Small intestine (tissue), 7 donors: ENCODE measurements around the gene MBTPS1. TPM values are rescaled to one million over a fixed set of nuclear protein-coding genes. Genes with fewer than 3 reads are reported as not detected.
A peak's percentile ranks its signal among the peaks of the same experiment; 100 is the strongest.

ENCODE experiments used
- DNase-seq, 2 donors: peaks; one replicate each; pipeline versions ENCODE4 v3.0.0 to v3.0.0-alpha.2; 2013
- FAIRE-seq: peaks from 2 replicates; lab custom pipeline; 2012; peaks lifted over from hg19 to GRCh38; lab: Jason Lieb, UNC
- H3K27ac ChIP-seq, 3 donors: one replicate each; pipeline ENCODE4 v1.5.1; 2013; ENCODE audit warnings: low read length in 2 of 3, mild to moderate bottlenecking in 2 of 3, control low read depth in 1 of 3, inconsistent platforms in 1 of 3, low read depth in 1 of 3, moderate library complexity in 1 of 3
- H3K27me3 ChIP-seq, 3 donors: one replicate each; pipeline ENCODE4 v1.6.1; 2013; ENCODE audit warnings: low read length in 3 of 3, inconsistent platforms in 1 of 3; ENCODE audit not compliant: control insufficient read depth in 3 of 3, insufficient read depth in 3 of 3
- H3K36me3 ChIP-seq, 3 donors: one replicate each; pipeline ENCODE4 v1.6.1; 2013; ENCODE audit warnings: low read length in 3 of 3, inconsistent platforms in 1 of 3, low read depth in 1 of 3, mild to moderate bottlenecking in 1 of 3, moderate library complexity in 1 of 3; ENCODE audit not compliant: control insufficient read depth in 3 of 3, insufficient read depth in 2 of 3
- H3K4me1 ChIP-seq, 3 donors: one replicate each; pipeline ENCODE4 v1.6.1; 2013; ENCODE audit warnings: low read length in 2 of 3, inconsistent platforms in 1 of 3, low read depth in 1 of 3, mild to moderate bottlenecking in 1 of 3, moderate library complexity in 1 of 3; ENCODE audit not compliant: control insufficient read depth in 3 of 3, insufficient read depth in 2 of 3
- H3K4me3 ChIP-seq, 3 donors: one replicate each; pipeline ENCODE4 v1.5.1; 2013; ENCODE audit warnings: low read length in 3 of 3, control low read depth in 1 of 3, inconsistent platforms in 1 of 3, low read depth in 1 of 3, mild to moderate bottlenecking in 1 of 3, moderate library complexity in 1 of 3
- H3K9me3 ChIP-seq, 2 donors: one replicate each; pipeline ENCODE4 v1.6.1; 2013; ENCODE audit warnings: low read depth in 1 of 2, low read length in 1 of 2; ENCODE audit not compliant: control insufficient read depth in 2 of 2, insufficient read depth in 1 of 2
- WGBS, 3 donors: extraction: QIAGEN DNeasy Blood & Tissue Kit; methylation state at CpG; one replicate each; pipeline ENCODE4 v1.1.7; 2013; 5-methylcytosine and 5-hydroxymethylcytosine counted together
- polyA plus RNA-seq, 4 donors: library from polyadenylated mRNA; stranded (reverse) in 3 of 4; unstranded in 1 of 4; fragments of 200-250 nt in 3 of 4; fragments of 120-200 nt in 1 of 4; gene quantifications; one replicate each; pipeline versions ENCODE4 v1.2.1 to v1.2.3, GENCODE V29; 2013
- donor health status: healthy with polysubstance abuse.
- donor health status: control.
- donor health status: control.
- donor health status: Bipolar disorder and iron deficiency.
- donor health status: healthy.

Gene MBTPS1
- polyA plus RNA-seq, 4 donors: 24.0 to 69.0 (median 35.7) TPM

DNA sequence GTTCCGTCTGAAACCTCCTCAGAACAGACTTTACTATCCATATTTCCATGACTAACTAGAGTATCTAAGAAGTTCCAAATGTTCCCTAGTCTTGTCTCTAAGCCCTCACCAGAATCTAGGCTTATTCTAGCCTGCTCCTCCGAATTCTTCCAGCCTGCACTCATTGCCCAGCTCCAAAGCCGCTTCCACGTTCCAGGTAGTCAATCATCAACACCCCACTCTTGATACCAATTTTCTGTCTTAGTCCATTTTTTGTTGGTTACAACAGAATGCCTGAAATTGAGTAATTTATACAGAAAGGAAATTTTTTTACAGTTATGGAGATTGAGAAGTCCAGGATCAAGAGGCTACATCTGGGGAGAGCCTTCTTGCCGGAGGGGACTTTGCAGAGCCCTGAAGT, 95.3 kb downstream of the MBTPS1 start:
- 76 to 93% (median 89%) methylated on average over 5 of the region's 5 CpGs for WGBS, 3 donors
- Histone ChIP-seq H3K27me3 (no peaks in the 10 kb centered on the region), H3K4me1 (peaks cover 0 to 7% (median 0%) of the 10 kb centered on the region in 3 donors), H3K36me3 (no peaks in the 10 kb centered on the region), H3K9me3 (peaks cover 0 to 24% of the 10 kb centered on the region in 2 donors), H3K27ac (no peak overlapping the region), H3K4me3 (no peak overlapping the region)
- DNase-seq: no peak
- FAIRE-seq: no peak

DNA sequence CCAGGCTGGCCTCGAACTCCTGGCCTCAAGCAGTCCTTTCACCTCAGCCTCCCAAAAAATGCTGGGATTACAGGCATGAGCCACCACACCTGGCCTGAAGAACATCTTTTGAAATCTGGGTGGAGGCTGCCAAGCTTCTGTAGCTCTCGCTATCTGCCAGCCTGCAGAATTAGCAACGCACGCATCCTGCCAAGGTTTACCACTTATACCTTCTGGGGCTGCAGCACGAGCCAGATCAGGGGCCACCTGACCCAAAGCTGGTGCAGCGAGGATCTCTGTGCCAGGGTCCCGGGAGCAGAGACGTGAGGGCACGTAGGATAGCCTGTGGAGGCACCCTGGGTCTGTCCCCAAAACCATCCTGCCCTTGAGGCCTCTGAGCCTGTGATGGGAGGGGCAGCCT, 96.4 kb downstream of the MBTPS1 start:
- 87 to 92% (median 88%) methylated on average over 9 of the region's 9 CpGs for WGBS, 3 donors
- Histone ChIP-seq H3K36me3 (no peaks in the 10 kb centered on the region), H3K4me1 (peaks cover 0 to 7% (median 0%) of the 10 kb centered on the region in 3 donors), H3K27ac (no peak overlapping the region), H3K4me3 (no peak overlapping the region), H3K27me3 (no peaks in the 10 kb centered on the region), H3K9me3 (peaks cover 0 to 24% of the 10 kb centered on the region in 2 donors)
- DNase-seq (no peak), FAIRE-seq (no peak)

GRCh38 chr16:84018710-84019109, 98.0 kb downstream of the MBTPS1 start:
- Histone ChIP-seq H3K36me3 (no peaks in the 10 kb centered on the region), H3K9me3 (peaks cover 0 to 26% of the 10 kb centered on the region in 2 donors), H3K4me3 (no peak overlapping the region), H3K4me1 (peaks cover 0 to 3% (median 0%) of the 10 kb centered on the region in 3 donors), H3K27ac (no peak overlapping the region), H3K27me3 (peaks cover 0 to 3% (median 0%) of the 10 kb centered on the region in 3 donors)
- FAIRE-seq (no peak), DNase-seq (no peak)
- 86 to 92% (median 91%) methylated on average over 4 of the region's 4 CpGs for WGBS, 3 donors

DNA sequence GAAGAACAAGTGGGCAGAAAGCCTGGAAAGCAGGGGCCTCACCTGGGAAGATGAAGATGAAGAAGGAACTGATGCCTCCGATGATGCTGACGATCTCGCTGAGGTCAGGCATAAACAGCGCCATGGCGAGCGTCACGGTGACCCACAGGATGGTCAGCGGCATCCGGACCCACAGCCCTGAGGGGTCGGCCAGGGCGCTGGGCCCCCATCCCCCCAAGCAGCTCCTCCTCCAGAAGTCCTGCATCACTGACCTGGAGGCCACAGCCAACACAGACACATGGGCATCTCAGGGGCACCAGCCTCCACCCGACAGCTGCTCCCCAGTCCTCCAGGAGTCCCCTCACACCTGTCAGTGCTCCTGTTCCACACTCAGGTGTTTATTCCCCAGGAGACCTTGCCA, 100.3 kb downstream of the MBTPS1 start:
- FAIRE-seq (no peak), DNase-seq (no peak)
- no peaks in the 10 kb centered on the region for H3K4me1 ChIP-seq
- WGBS, 3 donors: 93 to 96% (median 93%) methylated on average over 12 of the region's 12 CpGs
- H3K9me3 ChIP-seq: peaks cover 0 to 20% of the 10 kb centered on the region in 2 donors
- H3K4me3 ChIP-seq: no peak overlapping the region
- no peaks in the 10 kb centered on the region for H3K36me3 ChIP-seq
- no peak overlapping the region for H3K27ac ChIP-seq
- peaks cover 0 to 3% (median 0%) of the 10 kb centered on the region in 3 donors for H3K27me3 ChIP-seq

DNA sequence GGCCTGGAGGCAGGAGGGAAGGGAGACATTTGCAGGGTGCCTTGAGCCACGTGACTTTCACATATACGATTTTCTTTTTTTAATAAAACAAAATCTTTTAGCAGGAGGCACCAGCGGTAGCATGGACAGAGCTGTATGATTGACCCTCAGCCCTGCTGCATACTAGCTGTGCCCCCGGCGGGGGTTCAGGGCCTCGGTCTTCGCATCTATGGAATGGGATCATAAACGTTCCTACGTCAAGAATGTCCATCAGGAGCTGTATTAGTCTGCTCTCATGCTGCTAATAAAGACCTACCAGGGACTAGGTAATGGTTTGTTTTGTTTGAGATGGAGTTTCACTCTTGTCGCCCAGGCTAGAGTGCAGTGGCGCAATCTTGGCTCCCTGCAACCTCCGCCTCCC, 101.3 kb downstream of the MBTPS1 start:
- Histone ChIP-seq H3K27me3 (peaks cover 0 to 3% (median 0%) of the 10 kb centered on the region in 3 donors), H3K36me3 (no peaks in the 10 kb centered on the region), H3K9me3 (peaks cover 0 to 12% of the 10 kb centered on the region in 2 donors), H3K4me1 (no peaks in the 10 kb centered on the region), H3K27ac (no peak overlapping the region), H3K4me3 (no peak overlapping the region)
- DNase-seq (no peak), FAIRE-seq (no peak)
- 79 to 86% (median 81%) methylated on average over 12 of the region's 12 CpGs for WGBS, 3 donors

DNA sequence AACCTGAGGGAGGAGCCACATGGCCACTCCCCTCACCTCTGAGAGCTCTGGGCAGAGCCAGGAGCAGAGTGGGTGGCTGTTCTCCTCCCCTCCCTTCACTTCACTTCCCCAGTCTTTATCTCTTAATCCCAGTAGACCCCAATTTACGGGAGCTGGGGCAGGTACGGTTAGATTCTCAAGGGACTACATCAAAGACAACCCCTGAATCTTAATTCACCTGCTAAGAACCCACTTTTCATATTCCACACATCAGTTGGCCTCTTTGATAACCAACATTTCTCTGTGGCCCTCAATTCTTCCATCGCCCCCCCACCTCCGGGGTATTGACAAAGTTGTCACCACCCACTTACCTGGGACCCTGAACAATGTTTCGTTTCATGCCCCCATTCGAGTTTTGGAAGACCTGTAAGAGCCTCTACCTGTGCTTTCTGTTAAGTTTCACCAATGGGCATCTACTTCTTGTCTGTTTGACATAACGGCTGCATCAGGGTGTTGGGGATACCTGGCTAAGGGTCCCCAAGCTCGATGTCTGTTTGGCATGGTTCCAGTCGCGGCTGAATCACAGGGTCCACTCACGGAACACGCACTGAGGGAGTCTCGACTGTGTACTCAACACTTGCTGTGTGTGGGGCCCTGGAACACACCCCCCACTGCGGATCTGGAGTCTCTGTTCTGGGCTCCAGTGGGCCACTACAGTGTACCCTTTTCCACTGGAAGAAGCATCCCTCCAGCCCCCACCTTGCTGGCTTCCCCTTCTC, 102.0 kb downstream of the MBTPS1 start:
- Histone ChIP-seq H3K27ac (no peak overlapping the region), H3K9me3 (peaks cover 0 to 11% of the 10 kb centered on the region in 2 donors), H3K4me1 (no peaks in the 10 kb centered on the region), H3K27me3 (peaks cover 0 to 3% (median 0%) of the 10 kb centered on the region in 3 donors), H3K36me3 (no peaks in the 10 kb centered on the region), H3K4me3 (no peak overlapping the region)
- DNase-seq (no peak), FAIRE-seq (no peak)
- WGBS, 3 donors: 50 to 72% (median 56%) methylated on average over 14 of the region's 14 CpGs

DNA sequence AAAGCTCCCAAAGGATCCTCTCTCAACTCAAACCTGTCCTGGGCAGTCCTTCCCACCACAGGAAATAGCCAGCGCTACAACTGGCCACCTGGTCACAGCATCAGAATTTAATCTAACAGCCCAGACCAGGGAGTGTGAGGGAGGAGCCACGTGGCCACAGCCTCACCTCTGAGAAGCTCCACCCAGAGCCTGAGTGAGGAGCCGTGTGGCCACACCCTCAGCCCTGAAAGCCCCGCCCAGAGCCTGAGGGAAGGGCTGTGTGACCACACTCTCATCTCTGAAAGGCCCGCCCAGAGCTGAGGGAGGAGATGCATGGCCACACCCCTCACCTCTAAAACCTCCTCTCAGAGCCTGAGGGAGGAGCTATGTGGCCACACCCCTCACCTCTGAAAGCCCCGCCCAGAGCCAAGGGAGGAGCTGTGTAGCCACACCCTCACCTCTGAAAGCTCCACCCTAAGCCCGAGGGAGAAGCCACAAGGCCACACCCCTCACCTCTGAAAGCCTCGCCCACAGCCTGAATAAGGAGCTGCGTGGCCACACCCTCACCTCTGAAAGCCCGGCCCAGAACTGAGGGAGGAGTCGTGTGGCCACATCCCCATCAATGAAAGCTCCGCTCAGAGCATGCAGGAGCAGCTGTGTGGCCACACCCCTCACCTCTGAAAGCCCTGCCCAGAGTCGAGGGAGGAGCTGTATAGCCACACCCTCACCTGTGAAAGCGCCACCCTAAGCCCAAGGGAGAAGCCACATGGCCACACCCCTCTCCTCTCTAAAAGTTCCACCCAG, 102.8 kb downstream of the MBTPS1 start:
- H3K27ac ChIP-seq: no peak overlapping the region
- FAIRE-seq: no peak

DNA sequence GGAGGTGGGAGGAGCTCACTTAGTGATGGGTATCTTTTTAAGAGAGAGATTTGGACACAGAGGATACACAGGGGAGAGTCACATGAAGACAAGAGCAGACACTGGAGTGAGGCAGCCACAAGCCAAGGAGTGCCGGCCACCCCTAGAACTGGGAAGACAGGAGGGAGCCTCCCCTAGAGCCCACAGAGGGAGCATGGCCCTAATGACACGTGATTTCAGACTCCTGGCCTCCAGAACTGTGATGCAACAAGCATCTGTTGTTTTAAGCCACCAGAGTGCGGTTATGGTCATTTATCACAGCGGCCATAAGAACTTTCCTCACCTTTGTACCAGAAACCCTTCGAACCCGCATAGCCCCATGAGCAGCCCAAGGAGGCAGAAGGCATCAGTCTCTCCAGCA, 107.5 kb downstream of the MBTPS1 start:
- 69 to 89% (median 83%) methylated on average over 6 of the region's 6 CpGs for WGBS, 3 donors
- Histone ChIP-seq H3K36me3 (no peaks in the 10 kb centered on the region), H3K4me1 (no peaks in the 10 kb centered on the region), H3K4me3 (no peak overlapping the region), H3K9me3 (peaks cover 0 to 3% of the 10 kb centered on the region in 2 donors), H3K27ac (no peak overlapping the region), H3K27me3 (peaks cover 0 to 3% (median 1%) of the 10 kb centered on the region in 3 donors)
- FAIRE-seq (no peak), DNase-seq (no peak)

More for the DNA sequence above, 102.8 kb downstream of the MBTPS1 start:
- peak; percentile 89 to 99 for DNase-seq
- H3K4me3 ChIP-seq: no peak overlapping the region
- no peaks in the 10 kb centered on the region for H3K4me1 ChIP-seq
- peaks cover 0 to 8% of the 10 kb centered on the region in 2 donors for H3K9me3 ChIP-seq
- H3K36me3 ChIP-seq: no peaks in the 10 kb centered on the region
- 1 to 12% (median 6%) methylated on average over 14 of the region's 14 CpGs for WGBS, 3 donors
- H3K27me3 ChIP-seq: peaks cover 0 to 3% (median 0%) of the 10 kb centered on the region in 3 donors
